ENCODE results near the gene NMNAT2. TPM values are rescaled to one million over a fixed set of nuclear protein-coding genes. Genes with fewer than 3 reads are reported as not detected.

NMNAT2 gene
- total RNA-seq, 1 experiment from 2014 or later = 8.8 TPM

GRCh38 chr1:183323849-183324683 lies 94.1 kb downstream of the NMNAT2 start (continued):
- TF ChIP-seq ZBTB43 (CRISPR knock-in tag; IDR thresholded peaks at IDR 0.05) (no peak), E2F4 (CRISPR knock-in tag; IDR thresholded peaks at IDR 0.05; ENCODE audit: borderline replicate concordance, low read depth) (no peak), RELA (CRISPR knock-in tag; IDR thresholded peaks at IDR 0.05; ENCODE audit: borderline replicate concordance) (no peak), ZBTB21 (CRISPR knock-in tag; IDR thresholded peaks at IDR 0.05; ENCODE audit: borderline replicate concordance) (no peak), ELF4 (CRISPR knock-in tag; IDR thresholded peaks at IDR 0.05; ENCODE audit: low read depth) (no peak), TEAD4 (CRISPR knock-in tag; IDR thresholded peaks at IDR 0.05) (no peak)

GRCh38 chr1:183319606-183320005 lies 98.6 kb downstream of the NMNAT2 start:
- Mint-ChIP-seq H3K36me3 (peaks cover 2% of the 10 kb centered on the region; the same call in 1 of the 2 replicates), H3K4me3 (no peak overlapping the region), H3K27ac (peak overlapping the region; percentile 35), H3K4me1 (peaks cover 66% of the 10 kb centered on the region), H3K27me3 (ENCODE audit: low read depth) (no peaks in the 10 kb centered on the region; the same call in 1 of the 2 replicates), H3K9me3 (0 out of 2 replicates have a peak, but pooled peaks cover 4% of the 10 kb centered on the region)
- DNase-seq (ENCODE audit: low spot score) = no peak
- no peak for ATAC-seq
- CTCF ChIA-PET = interaction anchor here (1.7 to 5.0 kb wide), 3 partner anchors 13 to 41 kb away, joined by 8 to 27 read pairs (median 20); no protein-coding TSS in a partner anchor
- POLR2A ChIA-PET = no interaction called here
- TF ChIP-seq SMAD4 (CRISPR knock-in tag; IDR thresholded peaks at IDR 0.05) (no peak), FOXP4 (CRISPR knock-in tag; IDR thresholded peaks at IDR 0.05) (no peak), CDX4 (CRISPR knock-in tag; IDR thresholded peaks at IDR 0.05; ENCODE audit: borderline replicate concordance) (no peak), ZNF317 (CRISPR knock-in tag; IDR thresholded peaks at IDR 0.05; ENCODE audit: borderline replicate concordance, low read depth) (no peak), PREB (CRISPR knock-in tag; IDR thresholded peaks at IDR 0.05; ENCODE audit: borderline replicate concordance) (no peak), ZNF232 (CRISPR knock-in tag; IDR thresholded peaks at IDR 0.05) (no peak), MYBL2 (CRISPR knock-in tag; IDR thresholded peaks at IDR 0.05) (no peak), EMX1 (CRISPR knock-in tag; IDR thresholded peaks at IDR 0.05) (no peak), AFF4 (CRISPR knock-in tag; IDR thresholded peaks at IDR 0.05; ENCODE audit: borderline replicate concordance) (no peak), ERG (CRISPR knock-in tag; IDR thresholded peaks at IDR 0.05) (no peak), ZNF532 (CRISPR knock-in tag; IDR thresholded peaks at IDR 0.05; ENCODE audit: borderline replicate concordance) (no peak)
